Body of pancreas (tissue), 4 donors: Measurements from ENCODE around the gene PATL2.

Experiments
- POLR2A ChIP-seq, 3 donors: fragments of 450-650 bp; IDR thresholded peaks; one replicate each; pipeline ENCODE4 v1.6.1; 2016; ENCODE audit warnings: antibody characterized with exemption in 3 of 3, mild to moderate bottlenecking in 2 of 3
- TF ChIP-seq, protein P1 (sequence below), 7 experiments: fragments of 450-650 bp in 4 of 7; fragments of 200-600 bp in 3 of 7; sonication (generic) in 3 of 7; IDR thresholded peaks; one replicate each; pipeline ENCODE4 v1.5.1; 2016 to 2019; ENCODE audit warnings: antibody characterized with exemption in 7 of 7

DNA sequence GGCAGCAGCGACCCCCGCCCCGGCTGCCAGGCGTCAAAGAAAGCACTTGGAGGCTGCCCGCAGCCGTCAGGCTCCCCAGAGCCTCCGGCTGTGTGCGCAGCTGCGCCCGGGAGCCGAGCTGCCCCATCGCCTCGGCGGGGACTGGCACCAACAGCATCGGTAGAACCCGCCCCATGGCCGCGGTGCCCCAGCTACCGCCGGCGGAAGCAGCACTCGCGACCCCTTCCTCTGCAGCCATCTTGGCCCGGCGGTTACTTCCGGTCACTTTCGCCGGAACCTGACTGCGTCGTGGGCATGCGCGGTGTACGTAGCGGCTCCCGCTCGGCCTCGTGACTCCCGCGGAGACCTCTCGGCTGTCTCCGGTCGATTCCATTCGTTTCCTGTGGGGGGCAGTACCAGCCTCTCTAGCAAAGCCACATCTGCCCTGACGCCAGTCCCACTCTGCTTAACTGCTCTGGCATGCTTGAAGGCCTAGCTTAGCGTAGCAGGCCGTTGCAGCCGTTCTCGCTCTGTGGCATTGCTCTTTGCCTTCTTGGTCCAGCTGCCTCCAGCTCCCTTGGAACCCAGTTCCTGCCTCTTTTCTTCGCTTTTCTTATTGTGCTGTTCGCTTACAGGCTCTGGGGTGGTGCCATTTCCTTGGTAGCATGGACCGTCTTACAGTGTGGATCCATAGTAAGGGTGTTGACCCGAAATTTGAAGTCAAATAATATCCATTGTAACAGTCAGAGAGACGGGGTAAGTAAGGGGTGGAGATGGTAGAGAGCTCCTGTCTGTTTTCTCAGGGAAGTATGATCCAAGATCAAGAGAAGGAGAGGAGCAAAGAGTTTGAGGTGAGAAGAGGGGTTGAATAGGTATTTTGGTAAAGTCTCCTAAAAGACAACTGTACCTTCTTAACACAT lies 47.5 kb downstream of the PATL2 start, which contains the start of gene SPG11:
- TF ChIP-seq, protein P1, sequence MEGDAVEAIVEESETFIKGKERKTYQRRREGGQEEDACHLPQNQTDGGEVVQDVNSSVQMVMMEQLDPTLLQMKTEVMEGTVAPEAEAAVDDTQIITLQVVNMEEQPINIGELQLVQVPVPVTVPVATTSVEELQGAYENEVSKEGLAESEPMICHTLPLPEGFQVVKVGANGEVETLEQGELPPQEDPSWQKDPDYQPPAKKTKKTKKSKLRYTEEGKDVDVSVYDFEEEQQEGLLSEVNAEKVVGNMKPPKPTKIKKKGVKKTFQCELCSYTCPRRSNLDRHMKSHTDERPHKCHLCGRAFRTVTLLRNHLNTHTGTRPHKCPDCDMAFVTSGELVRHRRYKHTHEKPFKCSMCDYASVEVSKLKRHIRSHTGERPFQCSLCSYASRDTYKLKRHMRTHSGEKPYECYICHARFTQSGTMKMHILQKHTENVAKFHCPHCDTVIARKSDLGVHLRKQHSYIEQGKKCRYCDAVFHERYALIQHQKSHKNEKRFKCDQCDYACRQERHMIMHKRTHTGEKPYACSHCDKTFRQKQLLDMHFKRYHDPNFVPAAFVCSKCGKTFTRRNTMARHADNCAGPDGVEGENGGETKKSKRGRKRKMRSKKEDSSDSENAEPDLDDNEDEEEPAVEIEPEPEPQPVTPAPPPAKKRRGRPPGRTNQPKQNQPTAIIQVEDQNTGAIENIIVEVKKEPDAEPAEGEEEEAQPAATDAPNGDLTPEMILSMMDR (IDR thresholded peaks at IDR 0.05): peak; percentile 83 to 99 (median 98)
- TF ChIP-seq POLR2A (IDR thresholded peaks at IDR 0.05): peak; percentile 89 to 98 (median 97)
